K562 (cell line): Measurements from ENCODE around the gene ARL6IP4.

Experiments
- JUND ChIP-seq, 2 experiments: IDR thresholded peaks; 2 replicates in 1 of 2; 3 replicates in 1 of 2; pipeline ENCODE4 v1.6.1; 2011; ENCODE audit warnings: borderline replicate concordance in 2 of 2, low read depth in 2 of 2, low read length in 2 of 2, improper control_type of control experiment in 1 of 2, missing biosample characterization in 1 of 2, missing genetic modification characterization in 1 of 2, missing genetic modification reagents in 1 of 2
- MXI1 ChIP-seq: IDR thresholded peaks from 2 replicates; pipeline ENCODE4 v1.6.1; 2011; ENCODE audit warnings: low read depth, mild to moderate bottlenecking, improper control_type of control experiment, low read length
- TAF1 ChIP-seq: IDR thresholded peaks from 2 replicates; pipeline ENCODE4 v1.6.1; 2011; ENCODE audit warnings: mild to moderate bottlenecking, low read length, moderate library complexity; ENCODE audit not compliant: insufficient read depth, control insufficient read depth, severe bottlenecking; ENCODE audit errors: extremely low read depth

DNA sequence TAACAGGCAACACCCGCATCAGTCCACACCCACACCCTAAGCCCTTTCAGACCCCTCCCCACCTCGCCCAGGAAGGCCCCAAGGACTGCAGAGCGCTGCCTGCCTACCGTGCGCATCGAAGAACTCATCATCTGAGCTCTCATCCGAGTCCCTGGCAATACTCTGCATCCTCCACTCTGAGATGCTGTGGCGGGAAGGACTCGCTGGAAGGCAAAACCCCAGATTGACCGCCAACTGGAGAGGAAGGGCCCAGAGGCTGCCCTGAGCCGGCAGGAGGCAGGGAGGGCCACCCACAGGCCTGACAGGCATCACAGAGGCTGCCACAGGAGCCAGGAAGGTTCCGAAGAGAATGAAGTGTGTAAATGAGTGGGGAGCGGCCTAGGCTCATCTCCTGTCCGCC, 23.8 kb downstream of the ARL6IP4 start:
- TF ChIP-seq TAF1 (no peak), MXI1 (no peak), JUND (IDR thresholded peaks at IDR 0.05; ENCODE audit: borderline replicate concordance, low read depth, low read length) (no peak), JUND (tag; IDR thresholded peaks at IDR 0.05; ENCODE audit: borderline replicate concordance, low read depth, low read length) (no peak)
